ENCODE results near the gene KRT81. TPM values are rescaled to one million over a fixed set of nuclear protein-coding genes. Genes with fewer than 3 reads are reported as not detected.

Gene KRT81
- total and polyA plus RNA-seq, 2 experiments from 2014 or later, result 0.11 to 0.34 TPM

DNA sequence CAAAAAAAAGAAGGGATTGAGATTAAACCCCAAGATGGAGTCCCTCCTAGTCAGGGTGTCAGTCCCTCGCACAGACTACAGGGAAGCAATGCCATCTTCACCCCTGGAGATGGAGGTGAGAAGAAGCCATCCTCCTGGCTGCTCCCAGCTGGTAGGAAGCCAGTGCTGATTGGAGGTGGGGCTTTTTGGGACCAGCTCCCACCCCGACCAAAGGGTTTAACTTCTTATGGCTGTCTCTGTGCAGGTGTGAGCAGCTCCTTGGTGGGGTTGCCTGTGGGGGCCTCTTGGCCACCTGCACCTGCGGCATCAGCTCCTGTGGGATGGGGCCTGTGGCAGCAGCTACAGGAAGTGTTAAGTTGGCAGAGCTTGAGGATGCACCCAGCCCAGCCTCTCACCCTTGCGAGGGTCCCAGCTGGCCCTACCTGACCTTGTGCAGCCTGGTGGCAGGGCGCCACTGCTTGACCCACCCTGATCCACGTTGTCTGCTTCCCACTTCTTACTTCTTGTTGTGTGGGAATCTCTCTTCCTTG lies 20.7 kb downstream of the KRT81 start:
- 71 to 82% methylated on average over 6 of the region's 6 CpGs for WGBS, 2 experiments (ENCODE audit: low coverage in 1 of 2, low lambda C conversion rate in 2 of 2, missing lambda C conversion rate in 2 of 2)
- in situ Hi-C loops (cut with MboI), result no loop called here

DNA sequence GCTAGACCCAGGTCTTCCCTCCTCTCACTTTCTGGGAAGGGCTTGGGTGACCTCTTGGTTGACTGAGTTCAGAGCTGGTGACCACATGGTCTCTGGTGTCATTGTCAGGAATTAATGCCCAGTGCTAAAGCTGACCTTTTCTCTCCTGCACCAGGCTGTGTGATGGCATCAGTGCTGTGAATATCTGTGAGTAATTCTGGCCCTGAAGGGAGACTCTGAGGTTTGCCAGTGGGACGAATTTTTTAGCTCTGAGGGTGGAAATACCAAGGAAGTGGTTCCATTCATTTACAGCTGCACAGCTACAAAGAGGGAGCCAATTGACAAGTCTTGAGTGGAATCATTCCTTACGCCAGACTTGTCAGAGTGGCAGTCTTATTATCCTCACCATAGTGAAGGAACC lies 23.1 kb downstream of the KRT81 start:
- Histone ChIP-seq H3K9me3 (ENCODE audit: low read depth) (no peaks in the 10 kb centered on the region), H3K36me3 (ENCODE audit: low read depth) (no peaks in the 10 kb centered on the region), H3K4me2 (ENCODE audit: unreplicated experiment) (peak overlapping the region; percentile 7), H3K27me3 (replicated peaks; ENCODE audit: insufficient read depth) (no peaks in the 10 kb centered on the region), H3K4me1 (ENCODE audit: insufficient read depth) (peaks cover 10% of the 10 kb centered on the region; the same call in 1 of the 2 replicates), H3K79me2 (ENCODE audit: insufficient read depth) (no peaks in the 10 kb centered on the region), H3K4me3 (no peak overlapping the region), H3F3A (ENCODE audit: insufficient read depth) (no peaks in the 10 kb centered on the region; the same call in 1 of the 2 replicates), H3K27ac (no peak overlapping the region), H4K20me1 (ENCODE audit: insufficient read depth) (no peaks in the 10 kb centered on the region), H3K9ac (no peak overlapping the region), H2AFZ (no peak overlapping the region), H3K9me2 (ENCODE audit: insufficient read depth) (no peaks in the 10 kb centered on the region)
- in situ Hi-C loops (cut with MboI), result no loop called here
- DNase-seq, result peak; percentile 69
- no peak for TF ChIP-seq EZH2 (IDR thresholded peaks at IDR 0.05; ENCODE audit: insufficient read depth, poor library complexity, severe bottlenecking)
- no peak for TF ChIP-seq EZH2phosphoT487 (IDR thresholded peaks at IDR 0.05; ENCODE audit: insufficient read depth, low read depth)
- 71% methylated on average over 2 of the region's 2 CpGs for WGBS, 2 experiments (ENCODE audit: low coverage in 1 of 2, low lambda C conversion rate in 2 of 2, missing lambda C conversion rate in 2 of 2)

More for the DNA sequence above, 20.7 kb downstream of the KRT81 start:
- no peaks in the 10 kb centered on the region for H3K79me2 ChIP-seq (ENCODE audit: insufficient read depth)
- H3K36me3 ChIP-seq (ENCODE audit: low read depth), result no peaks in the 10 kb centered on the region
- no peaks in the 10 kb centered on the region; the same call in 1 of the 2 replicates for H3F3A ChIP-seq (ENCODE audit: insufficient read depth)
- no peaks in the 10 kb centered on the region for H3K9me2 ChIP-seq (ENCODE audit: insufficient read depth)
- TF ChIP-seq EZH2 (IDR thresholded peaks at IDR 0.05; ENCODE audit: insufficient read depth, poor library complexity, severe bottlenecking) (no peak), EZH2phosphoT487 (IDR thresholded peaks at IDR 0.05; ENCODE audit: insufficient read depth, low read depth) (no peak)
- H3K4me1 ChIP-seq (ENCODE audit: insufficient read depth), result peaks cover 10% of the 10 kb centered on the region; the same call in 1 of the 2 replicates
- H3K9ac ChIP-seq, result no peak overlapping the region
- DNase-seq, result no peak
- no peak overlapping the region for H2AFZ ChIP-seq
- no peaks in the 10 kb centered on the region for H3K27me3 ChIP-seq (replicated peaks; ENCODE audit: insufficient read depth)
- no peaks in the 10 kb centered on the region for H4K20me1 ChIP-seq (ENCODE audit: insufficient read depth)
- no peak overlapping the region for H3K4me2 ChIP-seq (ENCODE audit: unreplicated experiment)
- H3K4me3 ChIP-seq, result no peak overlapping the region
- no peaks in the 10 kb centered on the region for H3K9me3 ChIP-seq (ENCODE audit: low read depth)
- no peak overlapping the region for H3K27ac ChIP-seq

DNA sequence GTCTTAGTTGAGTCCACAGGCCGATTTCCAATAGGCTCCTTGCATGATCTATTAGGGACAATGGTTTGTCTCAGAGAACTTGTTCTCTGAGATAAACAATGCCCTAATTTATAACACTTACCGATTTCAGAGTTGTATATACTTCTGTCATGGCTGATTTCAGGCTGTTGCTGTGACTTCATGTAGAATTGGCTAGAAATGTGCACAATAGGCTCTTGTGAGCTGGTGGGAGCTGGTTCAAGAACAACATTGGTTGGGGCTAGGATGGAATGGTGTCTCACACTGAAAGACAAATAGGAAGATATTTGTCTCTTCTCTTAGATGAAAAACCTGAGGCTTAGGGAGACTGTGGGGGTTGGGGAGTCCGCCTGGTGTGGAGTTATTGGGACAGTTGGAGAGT lies 23.6 kb downstream of the KRT81 start:
- Histone ChIP-seq H3K9me3 (ENCODE audit: low read depth) (no peaks in the 10 kb centered on the region), H3K4me1 (ENCODE audit: insufficient read depth) (peaks cover 10% of the 10 kb centered on the region; the same call in 1 of the 2 replicates), H3K9me2 (ENCODE audit: insufficient read depth) (no peaks in the 10 kb centered on the region), H3K36me3 (ENCODE audit: low read depth) (no peaks in the 10 kb centered on the region), H3K27me3 (replicated peaks; ENCODE audit: insufficient read depth) (no peaks in the 10 kb centered on the region), H3K9ac (no peak overlapping the region), H3K79me2 (ENCODE audit: insufficient read depth) (no peaks in the 10 kb centered on the region), H3K4me2 (ENCODE audit: unreplicated experiment) (peak overlapping the region; percentile 7), H3K27ac (no peak overlapping the region), H2AFZ (no peak overlapping the region), H4K20me1 (ENCODE audit: insufficient read depth) (no peaks in the 10 kb centered on the region), H3K4me3 (no peak overlapping the region), H3F3A (ENCODE audit: insufficient read depth) (no peaks in the 10 kb centered on the region; the same call in 1 of the 2 replicates)
- in situ Hi-C loops (cut with MboI), result no loop called here
- no peak for TF ChIP-seq EZH2 (IDR thresholded peaks at IDR 0.05; ENCODE audit: insufficient read depth, poor library complexity, severe bottlenecking)
- TF ChIP-seq EZH2phosphoT487 (IDR thresholded peaks at IDR 0.05; ENCODE audit: insufficient read depth, low read depth), result no peak
- DNase-seq, result no peak
- WGBS, 2 experiments (ENCODE audit: low coverage in 1 of 2, low lambda C conversion rate in 2 of 2, missing lambda C conversion rate in 2 of 2), result 83 to 86% methylated on average over 3 of the region's 3 CpGs

- Histone ChIP-seq H3K9ac (no peak overlapping the region), H3K9me2 (ENCODE audit: insufficient read depth) (no peaks in the 10 kb centered on the region), H3F3A (ENCODE audit: insufficient read depth) (no peaks in the 10 kb centered on the region; the same call in 1 of the 2 replicates), H3K36me3 (ENCODE audit: low read depth) (no peaks in the 10 kb centered on the region), H3K27ac (no peak overlapping the region), H3K9me3 (ENCODE audit: low read depth) (no peaks in the 10 kb centered on the region), H3K4me2 (ENCODE audit: unreplicated experiment) (no peak overlapping the region), H3K4me3 (no peak overlapping the region), H3K27me3 (replicated peaks; ENCODE audit: insufficient read depth) (no peaks in the 10 kb centered on the region), H3K79me2 (ENCODE audit: insufficient read depth) (no peaks in the 10 kb centered on the region), H2AFZ (no peak overlapping the region), H3K4me1 (ENCODE audit: insufficient read depth) (peaks cover 10% of the 10 kb centered on the region; the same call in 1 of the 2 replicates), H4K20me1 (ENCODE audit: insufficient read depth) (no peaks in the 10 kb centered on the region)
- TF ChIP-seq EZH2 (IDR thresholded peaks at IDR 0.05; ENCODE audit: insufficient read depth, poor library complexity, severe bottlenecking) (no peak), EZH2phosphoT487 (IDR thresholded peaks at IDR 0.05; ENCODE audit: insufficient read depth, low read depth) (no peak)
- in situ Hi-C loops (cut with MboI), result no loop called here
- 96 to 100% methylated on average over 3 of the region's 3 CpGs for WGBS, 2 experiments (ENCODE audit: low coverage in 1 of 2, low lambda C conversion rate in 2 of 2, missing lambda C conversion rate in 2 of 2)
- no peak for DNase-seq
Measured at GRCh38 chr12:52267266-52267665, 24.1 kb downstream of the KRT81 start.
